Measurements from ENCODE around the gene RADX. TPM values are rescaled to one million over a fixed set of nuclear protein-coding genes. Genes with fewer than 3 reads are reported as not detected.

RADX gene
- total RNA-seq, 4 donors from 2014 or later, result 1.9 to 13.8 (median 4.6) TPM; not detected in 1

GRCh38 chrX:106608016-106608415 is 3.8 kb upstream of the RADX start:
- DNase-seq, result no peak
- 53 to 58% methylated on average over 4 to 6 of the region's 6 CpGs for WGBS, 2 donors (ENCODE audit: low coverage in 1 of 2)
- intact Hi-C loops (cut with DNase I; ENCODE audit: low total_unique reads), result no loop called here

GRCh38 chrX:106611317-106611678 is 480 bp upstream of the RADX start:
- 36% methylated on average over 1 of the region's 1 CpG; no CpG with 5 or more reads in 1 of the 2 donors for WGBS, 2 donors (ENCODE audit: low coverage in 1 of 2)
- no peaks in the 10 kb centered on the region for H3K27me3 ChIP-seq
- intact Hi-C loops (cut with DNase I; ENCODE audit: low total_unique reads) (no loop called here), in situ Hi-C loops (cut with MboI; ENCODE audit: low pct_ligation_motif_present in 1 of 4, low pct_unique_long_range_greater_than_20kb in 1 of 4, low sequenced_read_pairs in 3 of 4) (loop anchor here in 2 of 4 donors (25.0 kb wide), 1 partner anchor 124 kb away; no protein-coding TSS in a partner anchor)
- no peaks in the 10 kb centered on the region for H3K36me3 ChIP-seq
- no peaks in the 10 kb centered on the region for H3K9me3 ChIP-seq
- no peaks in the 10 kb centered on the region for H3K4me1 ChIP-seq
- peak overlapping the region; percentile 11 to 63 (median 42) for H3K4me3 ChIP-seq
- no peak for TF ChIP-seq CTCF (IDR thresholded peaks at IDR 0.05)
- no peak for TF ChIP-seq EP300 (IDR thresholded peaks at IDR 0.05; ENCODE audit: low read depth)
- no peak for TF ChIP-seq POLR2AphosphoS5 (IDR thresholded peaks at IDR 0.05)
- no peak for TF ChIP-seq POLR2A (IDR thresholded peaks at IDR 0.05)
- no peak for DNase-seq
- H3K27ac ChIP-seq, result peak overlapping the region in 1 of 4 donors; percentile 45

More at GRCh38 chrX:106608016-106608415, 3.8 kb upstream of the RADX start:
- no peaks in the 10 kb centered on the region for H3K27me3 ChIP-seq
- in situ Hi-C loops (cut with MboI; ENCODE audit: low pct_ligation_motif_present in 1 of 4, low pct_unique_long_range_greater_than_20kb in 1 of 4, low sequenced_read_pairs in 3 of 4), result loop anchor here in 2 of 4 donors (25.0 kb wide), 1 partner anchor 121 kb away; no protein-coding TSS in a partner anchor
- H3K9me3 ChIP-seq, result no peaks in the 10 kb centered on the region
- no peak overlapping the region for H3K27ac ChIP-seq
- TF ChIP-seq POLR2A (IDR thresholded peaks at IDR 0.05) (no peak), POLR2AphosphoS5 (IDR thresholded peaks at IDR 0.05) (no peak), CTCF (IDR thresholded peaks at IDR 0.05) (no peak), EP300 (IDR thresholded peaks at IDR 0.05; ENCODE audit: low read depth) (no peak)
- H3K4me1 ChIP-seq, result no peaks in the 10 kb centered on the region
- H3K4me3 ChIP-seq, result no peak overlapping the region
- H3K36me3 ChIP-seq, result no peaks in the 10 kb centered on the region

- in situ Hi-C loops (cut with MboI; ENCODE audit: low pct_ligation_motif_present in 1 of 4, low pct_unique_long_range_greater_than_20kb in 1 of 4, low sequenced_read_pairs in 3 of 4) (loop anchor here in 2 of 4 donors (25.0 kb wide), 1 partner anchor 125 kb away; no protein-coding TSS in a partner anchor), intact Hi-C loops (cut with DNase I; ENCODE audit: low total_unique reads) (no loop called here)
- H3K36me3 ChIP-seq, result no peaks in the 10 kb centered on the region
- 0 to 28% methylated on average over 2 to 8 of the region's 8 CpGs for WGBS, 2 donors (ENCODE audit: low coverage in 1 of 2)
- peak overlapping the region; percentile 35 to 63 (median 42) for H3K4me3 ChIP-seq
- H3K27me3 ChIP-seq, result no peaks in the 10 kb centered on the region
- DNase-seq, result no peak
- no peaks in the 10 kb centered on the region for H3K4me1 ChIP-seq
- TF ChIP-seq EP300 (IDR thresholded peaks at IDR 0.05; ENCODE audit: low read depth) (no peak), POLR2AphosphoS5 (IDR thresholded peaks at IDR 0.05) (no peak), POLR2A (IDR thresholded peaks at IDR 0.05) (no peak), CTCF (IDR thresholded peaks at IDR 0.05) (no peak)
- H3K27ac ChIP-seq, result peak overlapping the region in 3 of 4 donors; percentile 20 to 50 (median 45)
- H3K9me3 ChIP-seq, result no peaks in the 10 kb centered on the region
Measured at GRCh38 chrX:106612393-106612763, 600 bp downstream of the RADX start.

GRCh38 chrX:106613277-106613676 is 1.5 kb downstream of the RADX start:
- in situ Hi-C loops (cut with MboI; ENCODE audit: low pct_ligation_motif_present in 1 of 4, low pct_unique_long_range_greater_than_20kb in 1 of 4, low sequenced_read_pairs in 3 of 4), result loop anchor here in 2 of 4 donors (25.0 kb wide), 1 partner anchor 126 kb away; no protein-coding TSS in a partner anchor
- WGBS, 2 donors (ENCODE audit: low coverage in 1 of 2), result 19 to 26% methylated on average over 2 to 4 of the region's 4 CpGs
- H3K4me1 ChIP-seq, result no peaks in the 10 kb centered on the region
- no peak overlapping the region for H3K27ac ChIP-seq
- no peak for DNase-seq
- no peaks in the 10 kb centered on the region for H3K27me3 ChIP-seq
- no peak for TF ChIP-seq POLR2A (IDR thresholded peaks at IDR 0.05)
- no peak for TF ChIP-seq POLR2AphosphoS5 (IDR thresholded peaks at IDR 0.05)
- no peak for TF ChIP-seq CTCF (IDR thresholded peaks at IDR 0.05)
- no peak for TF ChIP-seq EP300 (IDR thresholded peaks at IDR 0.05; ENCODE audit: low read depth)
- no peaks in the 10 kb centered on the region for H3K9me3 ChIP-seq
- no peaks in the 10 kb centered on the region for H3K36me3 ChIP-seq
- peak overlapping the region in 1 of 4 donors; percentile 63 for H3K4me3 ChIP-seq
- intact Hi-C loops (cut with DNase I; ENCODE audit: low total_unique reads), result no loop called here
